Activated naive CD4-positive, alpha-beta T cell treated with anti-CD3 and anti-CD28 coated beads for 36 hours (primary cell): ENCODE data around the gene SV2A. TPM values are rescaled to one million over a fixed set of nuclear protein-coding genes. Genes with fewer than 3 reads are reported as not detected.
A peak's percentile ranks its signal among the peaks of the same experiment; 100 is the strongest.
"Not testable (repeated sequence)": the region's sequence is repeated elsewhere in the genome, so short reads cannot be mapped to it uniquely, and the experiment has no call there.

ENCODE experiments used
- CTCF ChIA-PET: fragments of 350-600 bp; sonication (Branson Sonifier 250); formaldehyde crosslinking; loops from one replicate; lab custom pipeline; 2021; ENCODE audit warnings: antibody characterized with exemption; lab: Charles Lee
- DNase-seq: peaks from one replicate; pipeline ENCODE4 v3.0.0-alpha.2; 2020
- H3K27ac Mint-ChIP-seq: one replicate; pipeline ENCODE4 v1.8.0; 2021; ENCODE audit warnings: mild to moderate bottlenecking, mixed read lengths
- H3K27me3 Mint-ChIP-seq: one replicate; pipeline ENCODE4 v1.8.0; 2021; ENCODE audit warnings: low read depth, mixed read lengths
- H3K36me3 Mint-ChIP-seq: one replicate; pipeline ENCODE4 v1.8.0; 2021; ENCODE audit warnings: low read depth, mixed read lengths
- H3K4me1 Mint-ChIP-seq: one replicate; pipeline ENCODE4 v1.8.0; 2021; ENCODE audit warnings: low read depth, mixed read lengths
- H3K4me3 Mint-ChIP-seq: one replicate; pipeline ENCODE4 v1.8.0; 2021; ENCODE audit warnings: mild to moderate bottlenecking, moderate library complexity, mixed read lengths
- H3K9me3 Mint-ChIP-seq: one replicate; pipeline ENCODE4 v1.8.0; 2021; ENCODE audit warnings: mixed read lengths
- intact Hi-C: fragments of 100-400 bp; cut with micrococcal nuclease; formaldehyde crosslinking; loops from one replicate; pipeline ENCODE4 v1.15.1; 2023
- total RNA-seq, 2 experiments: library from RNA; stranded (reverse); gene quantifications; one replicate each; pipeline ENCODE4 v1.2.3, GENCODE V29; 2021

The SV2A gene
- total RNA-seq = 1 to 10 TPM; 8.2 to 8.6 TPM

- no peaks in the 10 kb centered on the region for H3K9me3 Mint-ChIP-seq
- H3K4me1 Mint-ChIP-seq = peaks cover 34% of the 10 kb centered on the region
- CTCF ChIA-PET = interaction anchor here (1.2 kb wide), 1 partner anchor 30 kb away, joined by 3 read pairs; a partner anchor contains a TSS
Measured at GRCh38 chr1:149917571-149918144, at the start of gene SV2A. Gene SV2A, minus strand, starts transcription at chr1:149917844. Its CDS starts 4,004 bp downstream, at chr1:149913840.

GRCh38 chr1:149967041-149967440 lies 49.4 kb upstream of the SV2A start:
- peaks cover 25% of the 10 kb centered on the region for H3K36me3 Mint-ChIP-seq
- intact Hi-C loops = no loop called here
- no peak overlapping the region for H3K4me3 Mint-ChIP-seq
- no peaks in the 10 kb centered on the region for H3K27me3 Mint-ChIP-seq
- no peak overlapping the region for H3K27ac Mint-ChIP-seq
- H3K9me3 Mint-ChIP-seq = no peaks in the 10 kb centered on the region
- peaks cover 10% of the 10 kb centered on the region for H3K4me1 Mint-ChIP-seq
- CTCF ChIA-PET = interaction anchor here (1.4 kb wide), 2 partner anchors 83 to 220 kb away, joined by 4 to 6 read pairs; no protein-coding TSS in a partner anchor
- no peak for DNase-seq

More at GRCh38 chr1:149917571-149918144, at the start of gene SV2A:
- Mint-ChIP-seq H3K36me3 (peaks cover 9% of the 10 kb centered on the region), H3K4me3 (peak within 1 kb of the TSS; percentile 86), H3K27ac (no peak within 1 kb of the TSS), H3K27me3 (no peaks in the 10 kb centered on the region)
- intact Hi-C loops = loop anchor here (1.0 kb wide), 1 partner anchor 10 kb away; the partner anchor contains the start of gene SF3B4
- DNase-seq = peak; percentile 72

GRCh38 chr1:149966405-149966804 lies 48.8 kb upstream of the SV2A start:
- H3K9me3 Mint-ChIP-seq = no peaks in the 10 kb centered on the region
- intact Hi-C loops = no loop called here
- no peak overlapping the region for H3K27ac Mint-ChIP-seq
- no peak for DNase-seq
- H3K36me3 Mint-ChIP-seq = peaks cover 23% of the 10 kb centered on the region
- peaks cover 12% of the 10 kb centered on the region for H3K4me1 Mint-ChIP-seq
- H3K4me3 Mint-ChIP-seq = no peak overlapping the region
- no peaks in the 10 kb centered on the region for H3K27me3 Mint-ChIP-seq
- CTCF ChIA-PET = interaction anchor here (1.4 kb wide), 2 partner anchors 84 to 220 kb away, joined by 4 to 6 read pairs; no protein-coding TSS in a partner anchor

GRCh38 chr1:149965440-149965839 lies 47.8 kb upstream of the SV2A start:
- H3K27ac Mint-ChIP-seq = no peak overlapping the region
- peaks cover 25% of the 10 kb centered on the region for H3K36me3 Mint-ChIP-seq
- DNase-seq = peak; percentile 12
- H3K9me3 Mint-ChIP-seq = no peaks in the 10 kb centered on the region
- intact Hi-C loops = no loop called here
- no peaks in the 10 kb centered on the region for H3K27me3 Mint-ChIP-seq
- CTCF ChIA-PET = interaction anchor here (1.0 to 1.3 kb wide), 3 partner anchors 45 to 221 kb away, joined by 3 to 6 read pairs (median 3); partner anchors contain the start of gene OTUD7B
- no peak overlapping the region for H3K4me3 Mint-ChIP-seq
- H3K4me1 Mint-ChIP-seq = peaks cover 12% of the 10 kb centered on the region

GRCh38 chr1:149963358-149963757 lies 45.7 kb upstream of the SV2A start:
- Mint-ChIP-seq H3K4me1 (peaks cover 12% of the 10 kb centered on the region), H3K36me3 (peaks cover 35% of the 10 kb centered on the region), H3K27me3 (no peaks in the 10 kb centered on the region), H3K4me3 (no peak overlapping the region), H3K27ac (no peak overlapping the region), H3K9me3 (no peaks in the 10 kb centered on the region)
- no peak for DNase-seq
- intact Hi-C loops = loop anchor here (5.0 kb wide), 1 partner anchor 44 kb away; no protein-coding TSS in a partner anchor
- CTCF ChIA-PET = interaction anchor here (1.8 to 2.9 kb wide), 2 partner anchors 25 to 75 kb away, joined by 4 to 11 read pairs; no protein-coding TSS in a partner anchor

- H3K4me1 Mint-ChIP-seq = peaks cover 12% of the 10 kb centered on the region
- H3K9me3 Mint-ChIP-seq = no peaks in the 10 kb centered on the region
- H3K4me3 Mint-ChIP-seq = no peak overlapping the region
- H3K36me3 Mint-ChIP-seq = peaks cover 38% of the 10 kb centered on the region
- intact Hi-C loops = loop anchor here (1.0 to 5.0 kb wide), 5 partner anchors 45 to 225 kb away; no protein-coding TSS in a partner anchor
- CTCF ChIA-PET = interaction anchor here (0.6 to 3.0 kb wide), 28 partner anchors 10 to 224 kb away, joined by 3 to 25 read pairs (median 4); partner anchors contain the start of gene OTUD7B
- no peaks in the 10 kb centered on the region for H3K27me3 Mint-ChIP-seq
- DNase-seq = no peak
- no peak overlapping the region for H3K27ac Mint-ChIP-seq
Measured at GRCh38 chr1:149962736-149963135, 45.1 kb upstream of the SV2A start.

GRCh38 chr1:149962039-149962647 lies 44.5 kb upstream of the SV2A start:
- intact Hi-C loops = loop anchor here (1.0 to 5.0 kb wide), 5 partner anchors 45 to 225 kb away; no protein-coding TSS in a partner anchor
- CTCF ChIA-PET = interaction anchor here (0.6 to 3.0 kb wide), 32 partner anchors 10 to 225 kb away, joined by 3 to 25 read pairs (median 4); partner anchors contain the start of gene OTUD7B
- Mint-ChIP-seq H3K4me1 (peaks cover 12% of the 10 kb centered on the region), H3K9me3 (no peaks in the 10 kb centered on the region), H3K27ac (no peak overlapping the region), H3K4me3 (no peak overlapping the region), H3K27me3 (no peaks in the 10 kb centered on the region), H3K36me3 (peaks cover 42% of the 10 kb centered on the region)
- peak; percentile 63 for DNase-seq

GRCh38 chr1:149957548-149957947 lies 39.9 kb upstream of the SV2A start:
- intact Hi-C loops, H3K4me1 Mint-ChIP-seq, H3K27me3 Mint-ChIP-seq, CTCF ChIA-PET, H3K9me3 Mint-ChIP-seq, H3K4me3 Mint-ChIP-seq, DNase-seq, H3K27ac Mint-ChIP-seq: not testable (repeated sequence)
- H3K36me3 Mint-ChIP-seq = peaks cover 52% of the 10 kb centered on the region

GRCh38 chr1:149949911-149950310 lies 32.3 kb upstream of the SV2A start:
- DNase-seq = no peak
- intact Hi-C loops = no loop called here
- CTCF ChIA-PET = no interaction called here
- H3K9me3 Mint-ChIP-seq = no peaks in the 10 kb centered on the region
- peaks cover 36% of the 10 kb centered on the region for H3K36me3 Mint-ChIP-seq
- H3K27ac Mint-ChIP-seq = no peak overlapping the region
- H3K4me3 Mint-ChIP-seq = no peak overlapping the region
- no peaks in the 10 kb centered on the region for H3K27me3 Mint-ChIP-seq
- no peaks in the 10 kb centered on the region for H3K4me1 Mint-ChIP-seq

- Mint-ChIP-seq H3K4me3 (no peak overlapping the region), H3K27ac (no peak overlapping the region), H3K4me1 (peaks cover 4% of the 10 kb centered on the region), H3K36me3 (peaks cover 28% of the 10 kb centered on the region), H3K27me3 (no peaks in the 10 kb centered on the region), H3K9me3 (no peaks in the 10 kb centered on the region)
- intact Hi-C loops = no loop called here
- CTCF ChIA-PET = interaction anchor here (0.6 kb wide), 2 partner anchors 110 to 242 kb away, joined by 3 to 5 read pairs; no protein-coding TSS in a partner anchor
- DNase-seq = no peak
Measured at GRCh38 chr1:149945206-149945605, 27.6 kb upstream of the SV2A start.

GRCh38 chr1:149942885-149943284 lies 25.2 kb upstream of the SV2A start:
- intact Hi-C loops = no loop called here
- no peak for DNase-seq
- CTCF ChIA-PET = no interaction called here
- no peak overlapping the region for H3K4me3 Mint-ChIP-seq
- H3K4me1 Mint-ChIP-seq = peaks cover 25% of the 10 kb centered on the region
- no peaks in the 10 kb centered on the region for H3K27me3 Mint-ChIP-seq
- H3K36me3 Mint-ChIP-seq = peaks cover 23% of the 10 kb centered on the region
- H3K9me3 Mint-ChIP-seq = no peaks in the 10 kb centered on the region
- H3K27ac Mint-ChIP-seq = no peak overlapping the region

GRCh38 chr1:149942207-149942606 lies 24.6 kb upstream of the SV2A start:
- intact Hi-C loops = no loop called here
- Mint-ChIP-seq H3K27me3 (no peaks in the 10 kb centered on the region), H3K4me1 (peaks cover 32% of the 10 kb centered on the region), H3K27ac (no peak overlapping the region), H3K4me3 (no peak overlapping the region), H3K36me3 (peaks cover 22% of the 10 kb centered on the region), H3K9me3 (no peaks in the 10 kb centered on the region)
- no peak for DNase-seq
- CTCF ChIA-PET = no interaction called here
